Stimulated activated CD4-positive, alpha-beta T cell treated with anti-CD3 and anti-CD28 coated beads, Interleukin-2, amount 100 ng/mL, for 24 hours (primary cell): ENCODE measurements around the gene TAF11L12.
"Not testable (repeated sequence)": the region's sequence is repeated elsewhere in the genome, so short reads cannot be mapped to it uniquely, and the experiment has no call there.

Experiments used
- DNase-seq, 2 donors: peaks; one replicate each; pipeline ENCODE4 v3.0.0-alpha.2; 2020

Gene TAF11L12

GRCh38 chr5:17610092-17610491, at the start of gene TAF11L12:
TSS of gene TAF11L12 (plus strand) at chr5:17610392.
- DNase-seq = not testable (repeated sequence)

- DNase-seq = not testable (repeated sequence)
These were observed 24.5 kb upstream of the TAF11L12 start, which contains the start of gene TAF11L7 for GRCh38 chr5:17585658-17586057. TSS of gene TAF11L7 (minus strand) at chr5:17585758.

GRCh38 chr5:17590860-17591259, 19.3 kb upstream of the TAF11L12 start, which contains the start of gene TAF11L8:
TSS of gene TAF11L8 (minus strand) at chr5:17590960.
- DNase-seq = not testable (repeated sequence)

GRCh38 chr5:17594255-17594654, 15.9 kb upstream of the TAF11L12 start, which contains the start of gene TAF11L9:
TSS of gene TAF11L9 (minus strand) at chr5:17594394.
- DNase-seq = not testable (repeated sequence)

GRCh38 chr5:17597728-17598127, 12.5 kb upstream of the TAF11L12 start, which contains the start of gene TAF11L10:
TSS of gene TAF11L10 (minus strand) at chr5:17597828.
- not testable (repeated sequence) for DNase-seq

GRCh38 chr5:17603880-17604279, 6.3 kb upstream of the TAF11L12 start, which contains the start of gene TAF11L11:
TSS of gene TAF11L11 (plus strand) at chr5:17604183.
- not testable (repeated sequence) for DNase-seq

GRCh38 chr5:17604951-17605350, 5.2 kb upstream of the TAF11L12 start:
- no peak for DNase-seq

- not testable (repeated sequence) for DNase-seq
These were observed 2.7 kb upstream of the TAF11L12 start for GRCh38 chr5:17607461-17607860.

GRCh38 chr5:17614872-17615605, 4.8 kb downstream of the TAF11L12 start:
- DNase-seq = no peak

- DNase-seq = no peak
These were observed 9.2 kb downstream of the TAF11L12 start for GRCh38 chr5:17619354-17619753.

GRCh38 chr5:17620627-17621026, 10.4 kb downstream of the TAF11L12 start:
- no peak for DNase-seq

GRCh38 chr5:17625686-17626085, 15.5 kb downstream of the TAF11L12 start:
- no peak for DNase-seq

GRCh38 chr5:17631788-17632187, 21.6 kb downstream of the TAF11L12 start, which contains the start of gene TAF11L13:
TSS of gene TAF11L13 (plus strand) at chr5:17632088.
- DNase-seq = not testable (repeated sequence)

- no peak for DNase-seq
These were observed 24.0 kb downstream of the TAF11L12 start, which contains the start of gene TAF11L14 for GRCh38 chr5:17634160-17634559. TSS of gene TAF11L14 (plus strand) at chr5:17634460.

GRCh38 chr5:17649232-17649631, 39.0 kb downstream of the TAF11L12 start:
- DNase-seq = not testable (repeated sequence)

- DNase-seq = not testable (repeated sequence)
These were observed 45.1 kb downstream of the TAF11L12 start for GRCh38 chr5:17655201-17655759.

GRCh38 chr5:17655921-17656320, 45.7 kb downstream of the TAF11L12 start:
- no peak for DNase-seq
